ENCODE measurements around the gene ZNF10.

DNA sequence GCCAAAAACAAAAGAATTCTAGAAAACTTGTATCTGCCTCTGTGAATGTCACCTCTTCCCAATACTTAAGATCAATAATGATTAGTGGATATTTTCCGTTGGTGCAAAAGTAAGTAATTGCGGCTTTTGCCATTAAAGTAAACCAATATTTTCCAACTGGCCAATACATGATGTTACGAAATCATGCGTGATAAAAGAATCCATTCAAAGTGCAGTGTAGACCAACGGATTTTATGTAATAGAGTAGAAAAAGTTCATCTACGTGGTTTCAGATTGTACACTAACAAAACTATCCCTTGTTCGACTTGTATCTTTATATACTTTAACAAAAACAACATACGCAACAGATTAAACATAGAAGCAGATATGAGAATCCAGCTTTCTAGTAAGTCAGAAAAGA, 50.2 kb downstream of the ZNF10 start:
- no peak for TF ChIP-seq ARNTL (CRISPR knock-in tag; IDR thresholded peaks at IDR 0.05; ENCODE audit: borderline replicate concordance, low read depth)
- TF ChIP-seq RARB (CRISPR knock-in tag; IDR thresholded peaks at IDR 0.05): no peak
- TF ChIP-seq ZNF8 (CRISPR knock-in tag; IDR thresholded peaks at IDR 0.05): no peak
- TF ChIP-seq ZFP3 (CRISPR knock-in tag; IDR thresholded peaks at IDR 0.05): no peak
- TF ChIP-seq, protein P1, sequence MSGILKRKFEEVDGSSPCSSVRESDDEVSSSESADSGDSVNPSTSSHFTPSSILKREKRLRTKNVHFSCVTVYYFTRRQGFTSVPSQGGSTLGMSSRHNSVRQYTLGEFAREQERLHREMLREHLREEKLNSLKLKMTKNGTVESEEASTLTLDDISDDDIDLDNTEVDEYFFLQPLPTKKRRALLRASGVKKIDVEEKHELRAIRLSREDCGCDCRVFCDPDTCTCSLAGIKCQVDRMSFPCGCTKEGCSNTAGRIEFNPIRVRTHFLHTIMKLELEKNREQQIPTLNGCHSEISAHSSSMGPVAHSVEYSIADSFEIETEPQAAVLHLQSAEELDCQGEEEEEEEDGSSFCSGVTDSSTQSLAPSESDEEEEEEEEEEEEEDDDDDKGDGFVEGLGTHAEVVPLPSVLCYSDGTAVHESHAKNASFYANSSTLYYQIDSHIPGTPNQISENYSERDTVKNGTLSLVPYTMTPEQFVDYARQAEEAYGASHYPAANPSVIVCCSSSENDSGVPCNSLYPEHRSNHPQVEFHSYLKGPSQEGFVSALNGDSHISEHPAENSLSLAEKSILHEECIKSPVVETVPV (CRISPR knock-in tag; IDR thresholded peaks at IDR 0.05): no peak
- no peak for TF ChIP-seq OSR1 (CRISPR knock-in tag; IDR thresholded peaks at IDR 0.05)
- TF ChIP-seq, protein P2, sequence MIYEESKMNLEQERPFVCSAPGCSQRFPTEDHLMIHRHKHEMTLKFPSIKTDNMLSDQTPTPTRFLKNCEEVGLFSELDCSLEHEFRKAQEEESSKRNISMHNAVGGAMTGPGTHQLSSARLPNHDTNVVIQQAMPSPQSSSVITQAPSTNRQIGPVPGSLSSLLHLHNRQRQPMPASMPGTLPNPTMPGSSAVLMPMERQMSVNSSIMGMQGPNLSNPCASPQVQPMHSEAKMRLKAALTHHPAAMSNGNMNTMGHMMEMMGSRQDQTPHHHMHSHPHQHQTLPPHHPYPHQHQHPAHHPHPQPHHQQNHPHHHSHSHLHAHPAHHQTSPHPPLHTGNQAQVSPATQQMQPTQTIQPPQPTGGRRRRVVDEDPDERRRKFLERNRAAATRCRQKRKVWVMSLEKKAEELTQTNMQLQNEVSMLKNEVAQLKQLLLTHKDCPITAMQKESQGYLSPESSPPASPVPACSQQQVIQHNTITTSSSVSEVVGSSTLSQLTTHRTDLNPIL (CRISPR knock-in tag; IDR thresholded peaks at IDR 0.05; ENCODE audit: low read depth): no peak
